Measurements from ENCODE around the gene HLCS.

HLCS gene

DNA sequence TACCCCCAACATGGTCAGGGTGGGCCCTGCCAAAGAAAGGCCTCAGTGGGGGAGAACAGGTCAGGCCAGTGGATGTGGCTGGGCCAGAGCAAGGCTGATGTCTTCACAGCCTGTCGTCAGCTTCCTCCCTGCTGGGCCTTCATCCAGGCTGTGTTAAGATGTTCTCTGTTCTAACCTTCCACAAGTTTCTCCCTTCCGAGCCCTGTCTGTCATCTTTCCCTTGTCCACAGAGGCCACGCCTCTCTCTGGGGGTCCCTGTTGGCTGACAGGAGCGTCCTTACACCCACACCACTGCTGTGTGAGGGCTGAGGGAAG is 231.3 kb downstream of the HLCS start:
- no peak for DNase-seq

GRCh38 chr21:36734367-36735200 is 231.9 kb downstream of the HLCS start:
- no peak for DNase-seq

- DNase-seq: no peak
Measured at GRCh38 chr21:36733857-36734256, 232.6 kb downstream of the HLCS start.

GRCh38 chr21:36732761-36733160 is 233.7 kb downstream of the HLCS start:
- no peak for DNase-seq

- DNase-seq: no peak
Measured at GRCh38 chr21:36732217-36732616, 234.3 kb downstream of the HLCS start.

- no peak for DNase-seq
Measured at GRCh38 chr21:36730291-36731281, 235.9 kb downstream of the HLCS start.

DNA sequence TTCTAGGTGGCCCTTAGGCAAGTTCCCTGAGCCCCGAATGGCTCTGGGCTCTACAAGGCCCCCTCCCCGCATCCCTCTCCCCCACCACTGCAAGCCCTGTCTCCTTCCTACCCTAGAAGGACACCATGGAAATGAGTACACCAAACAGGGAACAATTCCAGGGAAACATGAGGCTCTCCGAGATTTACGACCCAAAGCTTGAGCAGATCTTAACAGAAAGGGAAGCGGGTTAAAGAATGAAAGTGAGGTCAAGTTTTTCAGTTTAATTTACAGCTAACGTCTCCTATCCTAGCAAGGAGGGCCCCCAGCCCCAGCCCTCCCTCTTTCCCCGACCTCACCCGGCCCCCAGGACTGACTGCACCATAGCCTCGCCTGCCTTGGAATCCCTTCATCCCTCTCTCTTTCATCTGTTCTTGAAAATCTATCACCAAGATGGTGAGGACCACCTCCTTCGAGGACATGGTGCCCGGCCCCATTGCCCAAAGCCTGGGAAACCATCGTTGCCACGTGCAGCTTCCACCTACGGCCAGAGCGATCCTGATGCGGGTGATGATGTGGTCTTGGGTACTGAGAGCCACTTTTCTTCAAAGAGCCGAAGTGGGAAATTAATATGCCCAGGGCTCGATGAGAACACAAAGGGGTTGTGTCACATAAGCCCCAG is 237.0 kb downstream of the HLCS start:
- DNase-seq: no peak

DNA sequence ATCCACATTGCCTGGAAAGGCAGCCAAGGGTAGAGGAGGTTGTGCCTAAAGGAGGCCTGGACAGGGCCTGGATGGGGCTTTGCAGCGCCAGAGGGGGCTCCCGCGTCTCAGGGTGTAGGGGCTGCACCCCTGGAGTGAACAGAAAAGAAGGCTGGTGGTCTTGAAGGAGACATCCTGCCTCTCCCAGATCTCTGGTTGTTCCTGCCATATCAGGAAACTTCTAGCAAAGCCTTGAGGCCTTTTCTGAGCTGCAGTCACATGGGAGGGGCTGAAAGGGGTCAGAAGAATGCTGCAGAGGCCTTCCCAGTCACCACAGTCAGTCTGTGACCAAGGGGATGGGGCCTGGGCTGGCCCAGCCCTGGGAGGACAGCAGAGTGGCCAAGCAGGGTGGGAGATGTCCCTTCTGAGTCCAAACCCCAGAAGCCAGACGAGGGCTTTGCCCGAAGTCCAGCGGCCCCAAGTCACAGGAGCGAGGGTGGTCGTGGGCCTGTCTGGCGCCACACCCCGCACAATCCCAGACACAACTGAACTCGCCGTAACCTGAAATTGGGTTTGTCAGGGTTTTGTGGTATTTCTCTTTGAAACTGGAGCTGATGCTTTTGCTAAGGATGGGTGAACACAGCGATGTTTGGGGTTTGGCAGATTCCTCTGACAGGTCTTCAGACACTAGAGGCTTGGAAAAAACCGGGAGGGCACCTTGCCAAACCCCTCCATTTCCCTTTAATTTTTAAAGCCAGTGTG is 237.9 kb downstream of the HLCS start:
- no peak for DNase-seq

- no peak for DNase-seq
Measured at GRCh38 chr21:36727866-36728265, 238.6 kb downstream of the HLCS start.

DNA sequence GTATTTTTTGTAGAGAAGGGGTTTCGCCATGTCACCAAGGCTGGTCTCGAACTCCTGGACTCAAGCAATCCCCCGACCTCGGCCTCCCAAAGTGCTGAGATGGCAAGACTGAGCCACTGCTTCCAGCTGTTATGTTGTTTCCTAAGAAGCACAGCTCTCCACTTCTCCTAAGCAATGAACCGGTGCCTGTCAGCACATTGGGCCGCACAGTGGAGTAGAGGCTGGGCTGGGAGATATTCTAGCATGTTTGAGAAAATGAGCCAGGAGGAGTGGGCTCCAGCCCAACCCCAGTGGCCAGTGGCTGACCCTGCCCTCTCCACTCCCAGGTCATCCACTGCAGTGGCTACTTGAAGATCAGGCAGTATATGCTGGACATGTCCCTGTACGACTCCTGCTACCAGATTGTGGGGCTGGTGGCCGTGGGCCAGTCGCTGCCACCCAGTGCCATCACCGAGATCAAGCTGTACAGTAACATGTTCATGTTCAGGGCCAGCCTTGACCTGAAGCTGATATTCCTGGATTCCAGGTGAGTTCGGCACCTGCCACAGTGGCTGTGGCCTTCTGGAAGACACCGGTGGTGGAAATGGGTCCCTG is 240.6 kb downstream of the HLCS start:
- no peak for DNase-seq

DNA sequence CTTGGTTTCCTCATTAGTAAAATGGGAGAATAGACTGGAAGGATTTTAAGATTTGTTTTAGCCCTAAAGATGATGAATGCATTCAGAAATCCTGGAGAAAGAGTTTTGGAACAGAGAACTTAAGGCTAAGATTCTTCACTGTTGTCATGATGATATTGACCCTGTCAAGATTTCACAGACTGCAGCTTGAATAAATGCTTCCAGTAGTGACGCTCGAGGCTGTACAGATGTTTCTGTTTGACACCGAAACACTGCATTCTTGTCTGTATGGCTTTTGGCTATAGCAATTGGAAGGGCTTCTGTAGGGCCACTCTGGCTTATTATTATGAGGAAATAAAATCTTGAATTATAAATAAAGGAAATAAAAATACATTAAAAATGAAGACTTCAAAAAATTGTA is 241.8 kb downstream of the HLCS start:
- DNase-seq: no peak

GRCh38 chr21:36723371-36723881 is 243.0 kb downstream of the HLCS start:
- DNase-seq: no peak

DNA sequence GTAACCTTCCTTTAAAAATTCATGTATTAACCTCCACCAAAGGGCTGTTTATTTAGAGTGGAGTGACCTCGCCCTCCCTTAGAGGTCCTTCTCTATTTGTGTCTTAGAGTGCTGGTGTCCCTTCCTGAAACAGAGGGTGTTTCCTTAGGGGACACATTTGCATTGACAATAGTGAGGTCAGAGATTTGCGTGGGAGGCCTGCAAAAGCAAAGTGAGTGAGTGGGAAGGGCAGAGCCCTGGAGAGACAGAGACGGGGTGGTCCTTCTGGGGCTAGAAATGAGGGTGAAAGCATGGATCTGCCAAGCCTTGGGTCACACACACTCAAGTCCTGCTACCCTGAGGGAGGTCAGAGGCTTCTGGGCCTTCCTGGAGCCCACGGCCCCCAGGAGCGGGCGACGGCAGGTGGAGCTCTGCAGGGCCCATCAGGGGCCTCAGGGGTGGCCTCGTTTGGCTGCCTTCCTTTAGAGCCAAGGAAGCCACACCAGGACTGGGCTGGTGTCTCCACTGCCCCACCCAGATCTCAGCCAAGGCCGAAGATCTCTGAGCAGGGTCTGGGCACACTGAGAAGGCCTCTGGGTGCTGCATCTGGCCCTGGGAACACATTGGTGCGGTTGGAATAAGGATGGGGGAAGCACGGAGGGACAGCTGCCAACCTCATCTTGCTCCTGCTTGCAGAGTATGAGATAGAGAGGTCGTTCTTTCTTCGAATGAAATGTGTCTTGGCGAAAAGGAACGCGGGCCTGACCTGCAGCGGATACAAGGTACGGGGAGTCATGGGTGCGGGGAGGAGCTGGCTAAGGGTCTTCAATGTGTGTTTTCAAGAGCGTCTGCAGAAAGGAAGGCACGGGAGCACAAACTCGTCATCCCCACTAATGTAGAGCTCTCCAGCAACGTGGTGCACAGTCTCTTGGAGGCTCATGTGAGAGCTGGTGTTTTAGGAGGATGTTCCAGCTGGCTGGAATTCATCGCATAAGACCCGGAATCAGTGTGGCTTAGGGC is 243.8 kb downstream of the HLCS start:
- DNase-seq: no peak

GRCh38 chr21:36721817-36722216 is 244.7 kb downstream of the HLCS start:
- DNase-seq: no peak

DNA sequence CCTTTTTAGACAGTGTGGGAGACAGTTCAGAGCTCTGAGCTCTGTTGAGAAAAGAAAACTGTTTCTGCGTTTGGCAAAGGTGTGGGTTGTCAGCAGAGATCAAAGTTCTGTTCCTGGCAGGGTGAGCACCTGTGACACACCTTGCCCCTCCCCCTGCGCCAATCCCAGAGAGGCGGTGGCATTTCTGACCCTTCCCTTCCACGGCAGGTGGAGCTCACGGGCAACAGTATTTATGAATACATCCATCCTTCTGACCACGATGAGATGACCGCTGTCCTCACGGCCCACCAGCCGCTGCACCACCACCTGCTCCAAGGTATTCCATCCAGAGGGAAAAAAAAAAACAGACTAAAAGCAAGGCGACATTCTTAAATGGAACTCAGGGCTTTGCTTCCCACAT is 246.9 kb downstream of the HLCS start:
- DNase-seq: no peak

- DNase-seq: no peak
Measured at GRCh38 chr21:36718951-36719501, 247.4 kb downstream of the HLCS start.

GRCh38 chr21:36717976-36718375 is 248.5 kb downstream of the HLCS start:
- no peak for DNase-seq

- DNase-seq: no peak
Measured at GRCh38 chr21:36716836-36717235, 249.6 kb downstream of the HLCS start.

GRCh38 chr21:36716387-36716786 is 250.1 kb downstream of the HLCS start:
- DNase-seq: no peak

- DNase-seq: no peak
Measured at GRCh38 chr21:36713746-36714145, 252.7 kb downstream of the HLCS start.

GRCh38 chr21:36710729-36711048 is 255.8 kb downstream of the HLCS start:
- DNase-seq: no peak

Data from NCI-H1105 (cell line).